Posterior vena cava (tissue), 2 donors: ENCODE results near the gene ANTKMT. TPM values are rescaled to one million over a fixed set of nuclear protein-coding genes. Genes with fewer than 3 reads are reported as not detected.

ENCODE experiments used
- DNase-seq: peaks from one replicate; pipeline ENCODE4 v3.0.0-alpha.2; 2020; ENCODE audit warnings: low spot score
- intact Hi-C, 2 donors: fragments of 100-400 bp; cut with DNase I; formaldehyde crosslinking; loops; one replicate each; pipeline versions ENCODE4 v1.14.1 to v1.14.2; 2022 to 2023
- total RNA-seq, 2 donors: library from RNA; stranded (reverse); fragmentation: NEBNext Ultra II Directional; extraction: Animal tissue kit (Norgen Biotek cat#: 25700); gene quantifications; one replicate each; pipeline ENCODE4 v1.2.1, GENCODE V29; 2021
- donor health status: DM: yes; HTN: yes; CAD: no.
- donor health status: DM: yes; HTN: yes; CAD: no.

The ANTKMT gene
- total RNA-seq, 2 donors from 2014 or later: 20.0 to 25.5 TPM

DNA sequence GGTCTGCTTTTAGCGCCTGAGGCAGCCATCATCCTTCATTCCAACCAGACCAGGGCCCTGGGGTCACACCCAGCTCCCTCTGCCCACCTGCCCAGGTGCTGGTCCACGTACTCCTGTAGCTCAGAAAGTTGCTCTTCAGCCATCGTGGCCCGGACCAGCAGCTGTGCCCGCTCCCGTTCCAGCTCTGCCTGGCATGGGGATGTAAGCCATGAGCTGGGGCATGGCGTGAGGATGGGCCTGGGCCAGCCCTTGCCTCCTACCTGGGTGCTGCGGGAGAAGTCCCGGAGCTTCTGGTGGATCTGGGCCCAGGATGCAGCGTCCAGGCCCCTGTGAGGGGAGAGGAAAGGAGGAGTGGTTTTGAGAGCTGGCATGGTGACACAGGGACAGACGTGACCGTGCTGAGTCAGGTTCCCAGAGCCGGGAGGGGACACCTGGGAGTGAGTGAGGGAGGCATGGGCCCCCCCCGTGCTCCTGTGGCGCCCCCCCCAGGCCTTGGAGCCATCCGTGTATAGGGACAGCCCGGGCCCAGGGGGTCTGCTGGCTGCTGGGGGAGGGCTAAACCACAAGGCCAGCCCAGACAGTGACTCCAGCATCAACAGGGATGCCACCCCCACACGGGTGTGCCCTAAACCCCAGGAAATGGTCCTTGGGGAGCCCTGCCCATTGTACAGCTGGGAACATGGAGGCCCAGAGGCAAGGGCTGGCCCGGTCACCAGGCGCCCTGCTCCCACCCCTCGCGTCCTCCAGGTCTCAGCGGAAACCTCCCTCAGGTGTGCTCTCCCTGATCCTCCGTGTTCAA is 2.1 kb downstream of the ANTKMT start:
- DNase-seq: no peak
- intact Hi-C loops: no loop called here

- intact Hi-C loops: no loop called here
These were observed 2.7 kb downstream of the ANTKMT start for GRCh38 chr16:723695-724094.

DNA sequence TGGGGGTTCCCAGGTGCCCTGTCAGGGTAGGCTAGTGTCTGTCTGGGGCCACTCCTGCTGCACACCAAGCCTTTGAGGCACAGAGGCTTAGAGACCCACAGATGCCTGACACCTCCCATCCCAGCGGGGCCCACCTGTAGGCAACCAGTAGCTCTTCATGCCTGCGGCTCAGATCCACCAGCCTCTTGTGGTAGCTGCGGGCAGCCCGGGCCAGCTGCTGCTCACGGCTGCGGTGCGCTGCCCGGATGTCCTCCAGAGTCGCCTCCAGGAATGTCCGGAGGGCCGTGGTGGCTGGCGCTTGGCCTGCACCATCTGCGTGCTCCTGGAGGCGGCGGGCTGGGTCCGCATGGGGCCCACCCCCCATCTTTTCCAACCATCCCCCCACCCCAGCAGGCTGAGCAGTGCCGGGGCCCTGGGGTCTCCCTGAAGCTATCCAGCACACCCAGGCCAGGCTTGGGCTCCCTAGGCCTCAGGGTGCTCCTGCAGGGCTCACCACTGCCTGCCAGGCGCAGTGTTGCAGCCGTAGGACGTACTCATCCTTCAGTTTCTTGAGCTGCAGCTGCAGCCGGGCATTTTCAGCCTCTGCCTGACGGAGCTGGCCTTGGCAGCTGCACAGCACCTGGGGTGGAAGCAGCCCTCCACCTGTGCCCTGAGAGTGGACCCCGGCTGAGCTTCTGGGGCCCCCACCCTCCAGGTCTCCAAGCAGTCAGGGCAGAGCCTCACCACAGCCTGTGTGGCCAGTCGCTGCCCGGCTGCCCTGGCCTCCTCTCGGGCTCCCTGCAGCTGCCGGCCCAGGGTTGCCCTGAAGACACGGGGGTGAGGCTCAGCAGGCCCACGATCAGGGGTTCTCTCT is 3.5 kb downstream of the ANTKMT start:
- intact Hi-C loops: no loop called here

More at GRCh38 chr16:723695-724094, 2.7 kb downstream of the ANTKMT start:
- no peak for DNase-seq

GRCh38 chr16:725041-725376 is 4.1 kb downstream of the ANTKMT start:
- DNase-seq: no peak
- intact Hi-C loops: no loop called here

More for the DNA sequence above, 3.5 kb downstream of the ANTKMT start:
- DNase-seq: no peak

GRCh38 chr16:725463-726187 is 4.7 kb downstream of the ANTKMT start:
- no peak for DNase-seq
- intact Hi-C loops: no loop called here

- DNase-seq: no peak
- intact Hi-C loops: no loop called here
These were observed 5.2 kb downstream of the ANTKMT start for GRCh38 chr16:726188-726437.

DNA sequence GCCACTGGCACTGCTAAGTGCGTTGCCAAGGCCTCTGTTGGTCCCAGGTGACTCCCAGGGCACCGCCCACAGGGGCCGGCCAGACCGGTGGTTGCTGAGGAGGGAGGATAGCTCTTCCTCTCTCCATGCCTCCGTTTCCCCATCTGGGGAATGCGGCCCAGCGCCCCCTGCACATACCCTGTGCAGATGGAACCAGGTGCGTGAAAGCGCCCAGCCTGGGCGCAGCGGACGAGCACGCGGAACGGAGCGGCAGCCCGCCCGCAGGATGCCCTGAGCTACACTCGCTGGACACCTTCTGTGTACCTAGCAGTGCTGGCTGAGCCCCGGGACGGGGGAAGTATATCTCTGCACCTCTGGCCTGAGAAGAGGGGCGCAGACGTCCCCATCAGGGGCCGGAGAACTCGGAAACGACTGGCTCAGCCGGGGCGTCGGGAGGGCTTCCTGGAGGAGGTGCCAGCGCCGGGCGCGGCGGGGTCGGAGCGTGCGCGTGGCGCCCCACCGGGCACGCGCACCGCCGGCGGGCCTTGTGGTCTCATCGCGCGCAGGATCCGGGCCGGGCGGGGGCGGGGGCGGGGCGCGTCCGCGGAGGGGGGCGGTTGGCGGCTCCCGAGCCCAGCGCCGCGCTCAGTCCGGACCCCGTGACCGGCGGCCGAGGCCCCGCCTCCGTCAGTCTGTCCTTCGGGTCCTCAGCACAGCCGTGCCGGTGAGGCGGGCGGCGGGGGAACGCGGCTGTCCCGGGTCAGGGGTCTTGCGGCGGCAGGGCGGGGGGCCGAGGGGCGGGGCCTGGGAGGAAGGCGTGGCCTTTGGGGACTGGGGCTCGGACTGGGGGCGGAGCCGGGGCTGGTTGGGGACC is 5.7 kb downstream of the ANTKMT start, which contains the start of the genes CCDC78 and HAGHL:
CCDC78 (minus strand) TSS at position 6 of the 853 bp plus-strand sequence. CDS start 76 bp downstream, outside the sequence.
HAGHL (plus strand) TSS at position 669 of the 853 bp plus-strand sequence. CDS start 404 bp downstream, outside the sequence.
- no peak for DNase-seq
- intact Hi-C loops: no loop called here

GRCh38 chr16:727291-727977 is 6.5 kb downstream of the ANTKMT start:
- DNase-seq: no peak
- intact Hi-C loops: no loop called here

DNA sequence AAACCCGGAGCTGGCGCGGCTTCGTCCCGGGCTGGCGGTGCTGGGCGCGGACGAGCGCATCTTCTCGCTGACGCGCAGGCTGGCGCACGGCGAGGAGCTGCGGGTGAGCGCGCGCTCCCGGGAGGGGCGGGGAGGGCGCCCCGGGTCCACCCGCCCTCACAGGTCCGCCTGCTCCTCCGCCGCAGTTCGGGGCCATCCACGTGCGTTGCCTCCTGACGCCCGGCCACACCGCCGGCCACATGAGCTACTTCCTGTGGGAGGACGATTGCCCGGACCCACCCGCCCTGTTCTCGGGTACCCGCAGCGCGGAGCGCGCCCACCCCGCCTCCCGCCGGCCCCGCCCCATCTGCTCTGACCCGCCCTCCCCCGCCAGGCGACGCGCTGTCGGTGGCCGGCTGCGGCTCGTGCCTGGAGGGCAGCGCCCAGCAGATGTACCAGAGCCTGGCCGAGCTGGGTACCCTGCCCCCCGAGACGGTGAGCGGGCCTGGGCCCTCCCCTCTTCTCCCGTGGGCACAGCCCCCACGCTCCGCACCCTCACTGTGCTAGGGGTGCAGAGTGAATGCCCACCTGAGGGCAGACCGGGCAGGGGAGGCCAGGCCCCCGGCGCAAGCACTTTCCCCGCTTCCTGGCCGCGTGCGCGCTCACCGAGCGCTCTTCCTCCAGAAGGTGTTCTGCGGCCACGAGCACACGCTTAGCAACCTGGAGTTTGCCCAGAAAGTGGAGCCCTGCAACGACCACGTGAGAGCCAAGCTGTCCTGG is 7.4 kb downstream of the ANTKMT start:
- DNase-seq: peak; percentile 91
- intact Hi-C loops: no loop called here

DNA sequence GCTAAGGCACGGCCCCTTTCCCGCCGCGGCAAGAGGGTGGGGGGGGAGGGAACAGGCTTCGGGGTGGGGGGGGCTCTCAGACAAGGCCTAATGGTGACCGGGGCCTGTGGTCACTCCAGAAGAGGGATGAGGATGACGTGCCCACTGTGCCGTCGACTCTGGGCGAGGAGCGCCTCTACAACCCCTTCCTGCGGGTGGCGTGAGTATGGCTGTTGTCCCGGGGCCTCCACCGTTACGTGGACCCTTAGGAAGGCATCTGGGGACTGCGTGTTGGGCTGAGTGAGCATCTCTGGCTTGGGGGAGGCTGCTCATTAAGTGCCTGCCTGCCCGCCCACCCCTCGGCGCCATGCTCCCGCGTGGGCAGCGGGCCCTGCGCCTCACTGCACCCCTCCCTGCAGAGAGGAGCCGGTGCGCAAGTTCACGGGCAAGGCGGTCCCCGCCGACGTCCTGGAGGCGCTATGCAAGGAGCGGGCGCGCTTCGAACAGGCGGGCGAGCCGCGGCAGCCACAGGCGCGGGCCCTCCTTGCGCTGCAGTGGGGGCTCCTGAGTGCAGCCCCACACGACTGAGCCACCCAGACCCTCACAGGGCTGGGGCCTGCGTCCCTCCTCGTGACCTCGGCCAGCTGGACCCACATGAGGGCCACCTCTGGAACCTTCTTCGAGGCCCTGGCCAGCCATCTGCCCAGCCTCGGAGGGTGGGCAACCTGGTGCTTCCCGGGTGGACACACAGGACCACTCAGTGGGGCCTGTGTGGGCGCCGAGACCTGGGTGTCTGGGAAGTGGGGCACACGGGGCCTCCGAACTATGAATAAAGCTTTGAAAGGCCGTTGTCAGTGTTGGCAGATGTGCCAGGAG is 8.2 kb downstream of the ANTKMT start:
- intact Hi-C loops: no loop called here
- DNase-seq: no peak

GRCh38 chr16:729768-730665 is 9.1 kb downstream of the ANTKMT start:
- intact Hi-C loops: no loop called here
- DNase-seq: no peak

- DNase-seq: no peak
- intact Hi-C loops: no loop called here
These were observed 9.9 kb downstream of the ANTKMT start for GRCh38 chr16:730666-731509.

- intact Hi-C loops: no loop called here
- DNase-seq: no peak
These were observed 11.4 kb downstream of the ANTKMT start for GRCh38 chr16:732332-732731.

- DNase-seq: no peak
- intact Hi-C loops: no loop called here
These were observed 12.0 kb downstream of the ANTKMT start for GRCh38 chr16:732936-733335.
